Neural progenitor cell (in vitro differentiated cells): ENCODE results near the gene FARS2. TPM values are rescaled to one million over a fixed set of nuclear protein-coding genes. Genes with fewer than 3 reads are reported as not detected.

Experiments used
- DNase-seq: peaks from one replicate; pipeline ENCODE4 v3.0.0-alpha.2; 2016; ENCODE audit warnings: low spot score
- H2AFZ ChIP-seq: fragments of 200-600 bp; sonication (generic); replicated peaks from 2 replicates; pipeline ENCODE4 v1.6.1; 2016; ENCODE audit warnings: antibody characterized with exemption
- H3F3A ChIP-seq: fragments of 200-600 bp; sonication (generic); 2 replicates; pipeline ENCODE4 v1.6.1; 2016; ENCODE audit warnings: antibody characterized with exemption, low read depth
- H3K27ac ChIP-seq: fragments of 200-600 bp; sonication (generic); 2 replicates; pipeline ENCODE4 v1.5.1; 2016; ENCODE audit warnings: mild to moderate bottlenecking
- H3K27me3 ChIP-seq: fragments of 200-600 bp; sonication (generic); 2 replicates; pipeline ENCODE4 v1.6.1; 2016; ENCODE audit warnings: mild to moderate bottlenecking, moderate library complexity
- H3K36me3 ChIP-seq: fragments of 200-600 bp; sonication (generic); 2 replicates; pipeline ENCODE4 v1.5.1; 2016
- H3K4me1 ChIP-seq: fragments of 200-600 bp; sonication (generic); 2 replicates; pipeline ENCODE4 v1.6.1; 2016; ENCODE audit warnings: mixed run types
- H3K4me2 ChIP-seq: fragments of 200-600 bp; sonication (generic); 2 replicates; pipeline ENCODE4 v1.6.1; 2016
- H3K4me3 ChIP-seq: fragments of 200-600 bp; sonication (generic); 2 replicates; pipeline ENCODE4 v1.5.1; 2016
- H3K79me2 ChIP-seq: fragments of 200-600 bp; sonication (generic); 2 replicates; pipeline ENCODE4 v1.6.1; 2016; ENCODE audit warnings: low read depth
- H3K9ac ChIP-seq: fragments of 200-600 bp; sonication (generic); 2 replicates; pipeline ENCODE4 v1.6.1; 2016
- H3K9me3 ChIP-seq: fragments of 200-600 bp; sonication (generic); 2 replicates; pipeline ENCODE4 v1.5.1; 2016; ENCODE audit warnings: low read depth
- H4K20me1 ChIP-seq: fragments of 200-600 bp; sonication (generic); 2 replicates; pipeline ENCODE4 v1.6.1; 2016; ENCODE audit warnings: low read depth
- H3K27ac Mint-ChIP-seq: 3 replicates; pipeline ENCODE4 v1.8.0; 2021; ENCODE audit warnings: mixed read lengths
- H3K27me3 Mint-ChIP-seq: 2 replicates; pipeline ENCODE4 v1.8.0; 2022; ENCODE audit warnings: low read depth, mild to moderate bottlenecking, inconsistent platforms, moderate library complexity, mixed read lengths; ENCODE audit not compliant: insufficient read depth
- H3K36me3 Mint-ChIP-seq: 3 replicates; pipeline ENCODE4 v1.8.0; 2021; ENCODE audit warnings: mixed read lengths
- H3K4me1 Mint-ChIP-seq: 3 replicates; pipeline ENCODE4 v1.8.0; 2021; ENCODE audit warnings: mixed read lengths
- H3K4me3 Mint-ChIP-seq: 3 replicates; pipeline ENCODE4 v1.8.0; 2021; ENCODE audit warnings: mild to moderate bottlenecking, moderate library complexity, mixed read lengths
- H3K9me3 Mint-ChIP-seq: 3 replicates; pipeline ENCODE4 v1.8.0; 2020; ENCODE audit warnings: mixed read lengths
- CTCF ChIP-seq: fragments of 200-600 bp; sonication (generic); IDR thresholded peaks from 2 replicates; pipeline ENCODE4 v1.5.1; 2017; ENCODE audit warnings: antibody characterized with exemption, mild to moderate bottlenecking
- EZH2 ChIP-seq: fragments of 200-600 bp; sonication (generic); IDR thresholded peaks from 2 replicates; pipeline ENCODE4 v1.6.1; 2017; ENCODE audit warnings: antibody characterized with exemption, mild to moderate bottlenecking, moderate library complexity
- EZH2phosphoT487 ChIP-seq: fragments of 200-600 bp; sonication (generic); IDR thresholded peaks from 2 replicates; pipeline ENCODE4 v1.6.1; 2017; ENCODE audit warnings: antibody characterized with exemption
- total RNA-seq: library from RNA; depleted of rRNA; stranded (reverse); fragments of >200 nt; gene quantifications from 2 replicates; pipeline ENCODE4 v1.2.3, GENCODE V29; 2015; ENCODE audit warnings: low replicate concordance

Gene FARS2
- total RNA-seq, 1 donor from 2014 or later: 10.8 TPM

GRCh38 chr6:5765141-5765760 is 503.9 kb downstream of the FARS2 start:
- no peak overlapping the region for H3K4me3 ChIP-seq
- TF ChIP-seq EZH2 (no peak), EZH2phosphoT487 (no peak), CTCF (no peak)
- peaks cover 11% of the 10 kb centered on the region for H3K9me3 ChIP-seq
- peaks cover 25% of the 10 kb centered on the region for H3K9me3 Mint-ChIP-seq
- H3K79me2 ChIP-seq: no peaks in the 10 kb centered on the region
- no peaks in the 10 kb centered on the region for H3K36me3 ChIP-seq
- no peaks in the 10 kb centered on the region for H3F3A ChIP-seq
- H3K4me1 Mint-ChIP-seq: peaks cover 29% of the 10 kb centered on the region
- no peak overlapping the region for H3K4me2 ChIP-seq
- H3K4me1 ChIP-seq: peaks cover 9% of the 10 kb centered on the region
- H3K27me3 ChIP-seq: no peaks in the 10 kb centered on the region
- H3K9ac ChIP-seq: no peak overlapping the region
- H3K27ac Mint-ChIP-seq: peak overlapping the region; percentile 36
- H3K36me3 Mint-ChIP-seq: peaks cover 10% of the 10 kb centered on the region
- no peak overlapping the region for H2AFZ ChIP-seq
- H3K27me3 Mint-ChIP-seq: peaks cover 2% of the 10 kb centered on the region
- H4K20me1 ChIP-seq: no peaks in the 10 kb centered on the region
- H3K27ac ChIP-seq: no peak overlapping the region
- no peak for DNase-seq
- no peak overlapping the region for H3K4me3 Mint-ChIP-seq

- H3K4me2 ChIP-seq: no peak overlapping the region
- H3K79me2 ChIP-seq: no peaks in the 10 kb centered on the region
- no peaks in the 10 kb centered on the region for H3K36me3 ChIP-seq
- H4K20me1 ChIP-seq: no peaks in the 10 kb centered on the region
- peaks cover 29% of the 10 kb centered on the region for H3K4me1 Mint-ChIP-seq
- no peak overlapping the region for H2AFZ ChIP-seq
- peak; percentile 49 for TF ChIP-seq CTCF
- TF ChIP-seq EZH2phosphoT487: no peak
- DNase-seq: no peak
- no peak overlapping the region for H3K4me3 ChIP-seq
- H3K27me3 ChIP-seq: no peaks in the 10 kb centered on the region
- no peak overlapping the region for H3K27ac Mint-ChIP-seq
- H3K27ac ChIP-seq: no peak overlapping the region
- H3K4me3 Mint-ChIP-seq: no peak overlapping the region
- H3K27me3 Mint-ChIP-seq: peaks cover 2% of the 10 kb centered on the region
- peaks cover 11% of the 10 kb centered on the region for H3K9me3 ChIP-seq
- H3K9me3 Mint-ChIP-seq: peaks cover 25% of the 10 kb centered on the region
- peaks cover 9% of the 10 kb centered on the region for H3K4me1 ChIP-seq
- no peaks in the 10 kb centered on the region for H3F3A ChIP-seq
- no peak overlapping the region for H3K9ac ChIP-seq
- H3K36me3 Mint-ChIP-seq: peaks cover 12% of the 10 kb centered on the region
These were observed 504.9 kb downstream of the FARS2 start for GRCh38 chr6:5766260-5766659.

GRCh38 chr6:5767471-5767870 is 506.2 kb downstream of the FARS2 start:
- Histone ChIP-seq H3K27ac (no peak overlapping the region), H3K36me3 (no peaks in the 10 kb centered on the region), H3K4me3 (no peak overlapping the region), H4K20me1 (no peaks in the 10 kb centered on the region), H3K79me2 (no peaks in the 10 kb centered on the region), H3K4me1 (peaks cover 9% of the 10 kb centered on the region), H3K9ac (no peak overlapping the region), H3K27me3 (no peaks in the 10 kb centered on the region), H3F3A (no peaks in the 10 kb centered on the region), H2AFZ (no peak overlapping the region), H3K4me2 (no peak overlapping the region), H3K9me3 (peaks cover 11% of the 10 kb centered on the region)
- Mint-ChIP-seq H3K9me3 (peaks cover 25% of the 10 kb centered on the region), H3K27me3 (peaks cover 2% of the 10 kb centered on the region), H3K27ac (no peak overlapping the region), H3K4me1 (peaks cover 36% of the 10 kb centered on the region), H3K36me3 (peaks cover 12% of the 10 kb centered on the region), H3K4me3 (no peak overlapping the region)
- DNase-seq: no peak
- TF ChIP-seq EZH2phosphoT487: no peak
- no peak for TF ChIP-seq CTCF
- TF ChIP-seq EZH2: no peak
